C4-2B (cell line): ENCODE measurements around the gene CCDC194.

Experiments used
- CTCF ChIP-seq: fragments of 450-650 bp; conservative IDR thresholded peaks from 2 replicates; pipeline ENCODE4 v1.5.1; 2017; ENCODE audit warnings: mild to moderate bottlenecking
- ZFX ChIP-seq: fragments of 450-650 bp; IDR thresholded peaks from 2 replicates; pipeline ENCODE4 v1.6.1; 2017

- TF ChIP-seq CTCF (no peak), ZFX (no peak)
These were observed 52.2 kb downstream of the CCDC194 start for GRCh38 chr19:17341845-17342244.
